ENCODE measurements around the gene ICAM4. TPM values are rescaled to one million over a fixed set of nuclear protein-coding genes. Genes with fewer than 3 reads are reported as not detected.
"Not testable (repeated sequence)": the region's sequence is repeated elsewhere in the genome, so short reads cannot be mapped to it uniquely, and the experiment has no call there.

Gene ICAM4
- total RNA-seq, result under 1 TPM; 0.47 to 0.79 (median 0.53) TPM
- total RNA-seq (2013), result 0.53 TPM
- total RNA-seq, result 0 to 2.3 (median 0.76) reads per million in 29 experiments

GRCh38 chr19:10286803-10287737 is at the start of gene ICAM4:
ICAM4 (plus strand) TSS chr19:10286955; CDS start chr19:10287013, 58 bp downstream.
- Histone ChIP-seq H3K27me3 (replicated peaks in 1 of 2; ENCODE audit: control insufficient read depth in 2 of 2, extremely low read depth in 1 of 2, insufficient read depth in 2 of 2, low read length in 1 of 2) (peaks cover 9 to 57% of the 10 kb centered on the region in 2 experiments), H3K27ac (ENCODE audit: low read length) (no peak within 1 kb of the TSS), H3K4me1 (ENCODE audit: control insufficient read depth in 1 of 2, extremely low read depth in 1 of 2, insufficient read depth in 2 of 2, low read length in 2 of 2) (peaks cover 24 to 61% of the 10 kb centered on the region in 2 experiments), H3K9me3 (no peaks in the 10 kb centered on the region), H3K36me3 (ENCODE audit: control insufficient read depth in 2 of 2, extremely low read depth in 1 of 2, insufficient read depth in 1 of 2, low read length in 1 of 2) (peaks cover 0 to 32% of the 10 kb centered on the region in 2 donors), H3K4me3 (ENCODE audit: control insufficient read depth in 1 of 2, extremely low read depth in 1 of 2, low read length in 1 of 2) (peak within 1 kb of the TSS; percentile 30 to 46)
- Mint-ChIP-seq H3K27ac (peak within 1 kb of the TSS in 1 of 2 donors; percentile 2), H3K4me1 (peaks cover 51 to 58% (median 52%) of the 10 kb centered on the region in 3 donors), H3K36me3 (peaks cover 25% of the 10 kb centered on the region), H3K4me3 (peak within 1 kb of the TSS; percentile 44 to 72 (median 64)), H3K27me3 (peaks cover 15 to 40% of the 10 kb centered on the region in 2 donors), H3K9me3 (no peaks in the 10 kb centered on the region)
- 9% methylated on average over 56 of the region's 59 CpGs for WGBS (ENCODE audit: insufficient coverage)
- POLR2A ChIA-PET, result no interaction called here
- CTCF ChIA-PET, result interaction anchor here (0.5 to 2.9 kb wide), 6 partner anchors 10 to 848 kb away, joined by 3 to 22 read pairs (median 4); partner anchors contain the start of gene ICAM1 (in 1 of the 2)
- DNase-seq (peak in 5 of 35 experiments; percentile 6 to 39 (median 25)), ATAC-seq (replicated peaks in 1 of 4) (peak in 3 of 4 experiments; percentile 21 to 38 (median 29))

- Histone ChIP-seq H3K36me3 (ENCODE audit: control insufficient read depth in 2 of 2, extremely low read depth in 1 of 2, insufficient read depth in 1 of 2, low read length in 1 of 2) (no peaks in the 10 kb centered on the region), H3K27me3 (replicated peaks in 1 of 2; ENCODE audit: control insufficient read depth in 2 of 2, extremely low read depth in 1 of 2, insufficient read depth in 2 of 2, low read length in 1 of 2) (no peaks in the 10 kb centered on the region), H3K27ac (ENCODE audit: low read length) (no peak overlapping the region), H3K4me3 (ENCODE audit: control insufficient read depth in 1 of 2, extremely low read depth in 1 of 2, low read length in 1 of 2) (no peak overlapping the region), H3K9me3 (no peaks in the 10 kb centered on the region), H3K4me1 (ENCODE audit: control insufficient read depth in 1 of 2, extremely low read depth in 1 of 2, insufficient read depth in 2 of 2, low read length in 2 of 2) (peaks cover 9 to 30% of the 10 kb centered on the region in 2 experiments)
- H3K27ac Mint-ChIP-seq, result peak overlapping the region in 1 of 2 donors; percentile 11
- no peak overlapping the region for H3K4me3 Mint-ChIP-seq
- peaks cover 13 to 30% (median 18%) of the 10 kb centered on the region in 3 donors for H3K4me1 Mint-ChIP-seq
- DNase-seq (no peak), ATAC-seq (replicated peaks in 1 of 4) (no peak)
- ChIA-PET CTCF (interaction anchor here in 1 of 2 donors (0.7 kb wide), 1 partner anchor 12 kb away, joined by 7 read pairs; no protein-coding TSS in a partner anchor), POLR2A (interaction anchor here (0.7 kb wide), 2 partner anchors 21 to 1658 kb away, joined by 3 to 13 read pairs; no protein-coding TSS in a partner anchor)
- 100% methylated on average over 2 of the region's 6 CpGs for WGBS (ENCODE audit: insufficient coverage)
- no peaks in the 10 kb centered on the region for H3K36me3 Mint-ChIP-seq
- no peaks in the 10 kb centered on the region for H3K9me3 Mint-ChIP-seq
- no peaks in the 10 kb centered on the region for H3K27me3 Mint-ChIP-seq
Measured at GRCh38 chr19:10237702-10238101, 49.1 kb upstream of the ICAM4 start.

- H3K4me1 ChIP-seq (ENCODE audit: control insufficient read depth in 1 of 2, extremely low read depth in 1 of 2, insufficient read depth in 2 of 2, low read length in 2 of 2), result peaks cover 9 to 30% of the 10 kb centered on the region in 2 experiments
- no peak overlapping the region for H3K4me3 ChIP-seq (ENCODE audit: control insufficient read depth in 1 of 2, extremely low read depth in 1 of 2, low read length in 1 of 2)
- no peak overlapping the region for H3K27ac ChIP-seq (ENCODE audit: low read length)
- no peaks in the 10 kb centered on the region for H3K27me3 Mint-ChIP-seq
- peaks cover 13 to 30% (median 18%) of the 10 kb centered on the region in 3 donors for H3K4me1 Mint-ChIP-seq
- H3K27me3 ChIP-seq (replicated peaks in 1 of 2; ENCODE audit: control insufficient read depth in 2 of 2, extremely low read depth in 1 of 2, insufficient read depth in 2 of 2, low read length in 1 of 2), result no peaks in the 10 kb centered on the region
- no peaks in the 10 kb centered on the region for H3K9me3 ChIP-seq
- WGBS (ENCODE audit: insufficient coverage), result 80% methylated on average over 3 of the region's 12 CpGs
- ATAC-seq (replicated peaks in 1 of 4), result no peak
- no peaks in the 10 kb centered on the region for H3K36me3 Mint-ChIP-seq
- H3K27ac Mint-ChIP-seq, result peak overlapping the region; percentile 11 to 39
- ChIA-PET POLR2A (no interaction called here), CTCF (interaction anchor here (0.5 to 0.7 kb wide), 3 partner anchors 10 to 800 kb away, joined by 3 to 5 read pairs (median 3); no protein-coding TSS in a partner anchor)
- DNase-seq, result no peak
- no peaks in the 10 kb centered on the region for H3K9me3 Mint-ChIP-seq
- H3K4me3 Mint-ChIP-seq, result no peak overlapping the region
- H3K36me3 ChIP-seq (ENCODE audit: control insufficient read depth in 2 of 2, extremely low read depth in 1 of 2, insufficient read depth in 1 of 2, low read length in 1 of 2), result no peaks in the 10 kb centered on the region
Measured at GRCh38 chr19:10238172-10238783, 48.5 kb upstream of the ICAM4 start.

GRCh38 chr19:10241826-10242449 is 44.8 kb upstream of the ICAM4 start:
- H3K4me1 Mint-ChIP-seq; H3K36me3 Mint-ChIP-seq; H3K27ac ChIP-seq (ENCODE audit: low read length); H3K4me3 ChIP-seq (ENCODE audit: control insufficient read depth in 1 of 2, extremely low read depth in 1 of 2, low read length in 1 of 2); H3K4me1 ChIP-seq (ENCODE audit: control insufficient read depth in 1 of 2, extremely low read depth in 1 of 2, insufficient read depth in 2 of 2, low read length in 2 of 2); H3K27me3 ChIP-seq (replicated peaks in 1 of 2; ENCODE audit: control insufficient read depth in 2 of 2, extremely low read depth in 1 of 2, insufficient read depth in 2 of 2, low read length in 1 of 2); ATAC-seq (replicated peaks in 1 of 4); H3K27me3 Mint-ChIP-seq; DNase-seq; H3K4me3 Mint-ChIP-seq; H3K9me3 ChIP-seq; H3K36me3 ChIP-seq (ENCODE audit: control insufficient read depth in 2 of 2, extremely low read depth in 1 of 2, insufficient read depth in 1 of 2, low read length in 1 of 2); H3K27ac Mint-ChIP-seq; H3K9me3 Mint-ChIP-seq: not testable (repeated sequence)
- ChIA-PET POLR2A (interaction anchor here in 1 of 2 donors (0.6 kb wide), 1 partner anchor 34 kb away, joined by 3 read pairs; no protein-coding TSS in a partner anchor), CTCF (interaction anchor here in 1 of 2 donors (0.6 kb wide), 1 partner anchor 695 kb away, joined by 4 read pairs; no protein-coding TSS in a partner anchor)
- WGBS (ENCODE audit: insufficient coverage), result 95% methylated on average over 3 of the region's 11 CpGs

GRCh38 chr19:10243606-10244005 is 43.1 kb upstream of the ICAM4 start:
- no peak for DNase-seq
- no peak for ATAC-seq (replicated peaks in 1 of 4)

More at GRCh38 chr19:10243606-10244005, 43.1 kb upstream of the ICAM4 start:
- Mint-ChIP-seq H3K4me3 (no peak overlapping the region), H3K27me3 (no peaks in the 10 kb centered on the region), H3K4me1 (peaks cover 0 to 2% (median 0%) of the 10 kb centered on the region in 3 donors), H3K27ac (no peak overlapping the region), H3K36me3 (no peaks in the 10 kb centered on the region), H3K9me3 (no peaks in the 10 kb centered on the region)
- Histone ChIP-seq H3K27me3 (replicated peaks in 1 of 2; ENCODE audit: control insufficient read depth in 2 of 2, extremely low read depth in 1 of 2, insufficient read depth in 2 of 2, low read length in 1 of 2) (no peaks in the 10 kb centered on the region), H3K36me3 (ENCODE audit: control insufficient read depth in 2 of 2, extremely low read depth in 1 of 2, insufficient read depth in 1 of 2, low read length in 1 of 2) (no peaks in the 10 kb centered on the region), H3K4me1 (ENCODE audit: control insufficient read depth in 1 of 2, extremely low read depth in 1 of 2, insufficient read depth in 2 of 2, low read length in 2 of 2) (no peaks in the 10 kb centered on the region), H3K4me3 (ENCODE audit: control insufficient read depth in 1 of 2, extremely low read depth in 1 of 2, low read length in 1 of 2) (no peak overlapping the region), H3K27ac (ENCODE audit: low read length) (no peak overlapping the region), H3K9me3 (no peaks in the 10 kb centered on the region)
- ChIA-PET POLR2A (no interaction called here), CTCF (interaction anchor here in 1 of 2 donors (0.7 kb wide), 1 partner anchor 121 kb away, joined by 12 read pairs; no protein-coding TSS in a partner anchor)
- WGBS (ENCODE audit: insufficient coverage), result 97% methylated on average over 7 of the region's 7 CpGs

Data from T-cell (primary cell).